ENCODE data around the gene SRGAP2C.
"Not testable (repeated sequence)": the region's sequence is repeated elsewhere in the genome, so short reads cannot be mapped to it uniquely, and the experiment has no call there.

The SRGAP2C gene

GRCh38 chr1:121418369-121419049, 233.7 kb downstream of the SRGAP2C start:
- no peak for DNase-seq (ENCODE audit: low read depth in 2 of 2)

- DNase-seq (ENCODE audit: low read depth in 2 of 2): not testable (repeated sequence)
Observed at GRCh38 chr1:121419050-121419615, 234.4 kb downstream of the SRGAP2C start.

- not testable (repeated sequence) for DNase-seq (ENCODE audit: low read depth in 2 of 2)
Observed at GRCh38 chr1:121421490-121421889, 236.7 kb downstream of the SRGAP2C start.

- not testable (repeated sequence) for DNase-seq (ENCODE audit: low read depth in 2 of 2)
Observed at GRCh38 chr1:121423956-121424355, 239.2 kb downstream of the SRGAP2C start.

- not testable (repeated sequence) for DNase-seq (ENCODE audit: low read depth in 2 of 2)
Observed at GRCh38 chr1:121433517-121433916, 248.7 kb downstream of the SRGAP2C start.

GRCh38 chr1:121438862-121439261, 254.1 kb downstream of the SRGAP2C start:
- not testable (repeated sequence) for DNase-seq (ENCODE audit: low read depth in 2 of 2)

GRCh38 chr1:121440993-121441392, 256.2 kb downstream of the SRGAP2C start:
- no peak for DNase-seq (ENCODE audit: low read depth in 2 of 2)

All from stimulated activated CD4-positive, alpha-beta T cell treated with anti-CD3 and anti-CD28 coated beads, Interleukin-1b, Interleukin-23, amount 100 ng/mL, for 1 hour (primary cell).